Kidney capillary endothelial cell (primary cell): ENCODE data around the gene SERPINA9.
A peak's percentile ranks its signal among the peaks of the same experiment; 100 is the strongest.
"Not testable (repeated sequence)": the region's sequence is repeated elsewhere in the genome, so short reads cannot be mapped to it uniquely, and the experiment has no call there.

Experiments used
- DNase-seq: peaks from one replicate; pipeline ENCODE4 v3.0.0-alpha.2; 2018; ENCODE audit warnings: low spot score

SERPINA9 gene

GRCh38 chr14:94486883-94487282, 10.9 kb upstream of the SERPINA9 start:
- DNase-seq, result no peak

GRCh38 chr14:94485944-94486841, 10.2 kb upstream of the SERPINA9 start:
- DNase-seq, result peak; percentile 36

GRCh38 chr14:94484481-94484880, 8.5 kb upstream of the SERPINA9 start:
- DNase-seq, result no peak

- DNase-seq, result no peak
These were observed 7.8 kb upstream of the SERPINA9 start for GRCh38 chr14:94483729-94484275.

GRCh38 chr14:94483071-94483451, 7.1 kb upstream of the SERPINA9 start:
- no peak for DNase-seq

GRCh38 chr14:94482132-94483070, 6.4 kb upstream of the SERPINA9 start:
- not testable (repeated sequence) for DNase-seq

GRCh38 chr14:94481468-94482131, 5.6 kb upstream of the SERPINA9 start:
- no peak for DNase-seq

- DNase-seq, result no peak
These were observed 4.8 kb upstream of the SERPINA9 start for GRCh38 chr14:94480809-94481208.

GRCh38 chr14:94478420-94478819, 2.4 kb upstream of the SERPINA9 start:
- DNase-seq, result no peak

GRCh38 chr14:94474581-94475031, 1.4 kb downstream of the SERPINA9 start:
- no peak for DNase-seq

- no peak for DNase-seq
These were observed 2.2 kb downstream of the SERPINA9 start for GRCh38 chr14:94473666-94474410.

- no peak for DNase-seq
These were observed 3.2 kb downstream of the SERPINA9 start for GRCh38 chr14:94472842-94473241.

GRCh38 chr14:94471045-94471444, 5.0 kb downstream of the SERPINA9 start:
- DNase-seq, result no peak

GRCh38 chr14:94470311-94470710, 5.7 kb downstream of the SERPINA9 start:
- no peak for DNase-seq

- no peak for DNase-seq
These were observed 6.7 kb downstream of the SERPINA9 start for GRCh38 chr14:94469261-94469660.

- DNase-seq, result no peak
These were observed 8.1 kb downstream of the SERPINA9 start for GRCh38 chr14:94467728-94468520.

- DNase-seq, result no peak
These were observed 9.2 kb downstream of the SERPINA9 start for GRCh38 chr14:94466706-94467370.

- DNase-seq, result no peak
These were observed 11.0 kb downstream of the SERPINA9 start for GRCh38 chr14:94465042-94465441.

- no peak for DNase-seq
These were observed 11.7 kb downstream of the SERPINA9 start for GRCh38 chr14:94464290-94464689.
